ENCODE measurements around the gene OR2A5. TPM values are rescaled to one million over a fixed set of nuclear protein-coding genes. Genes with fewer than 3 reads are reported as not detected.
"Not testable (repeated sequence)": the region's sequence is repeated elsewhere in the genome, so short reads cannot be mapped to it uniquely, and the experiment has no call there.

The OR2A5 gene
- total and polyA plus RNA-seq, 7 experiments from 2014 or later, result not detected

DNA sequence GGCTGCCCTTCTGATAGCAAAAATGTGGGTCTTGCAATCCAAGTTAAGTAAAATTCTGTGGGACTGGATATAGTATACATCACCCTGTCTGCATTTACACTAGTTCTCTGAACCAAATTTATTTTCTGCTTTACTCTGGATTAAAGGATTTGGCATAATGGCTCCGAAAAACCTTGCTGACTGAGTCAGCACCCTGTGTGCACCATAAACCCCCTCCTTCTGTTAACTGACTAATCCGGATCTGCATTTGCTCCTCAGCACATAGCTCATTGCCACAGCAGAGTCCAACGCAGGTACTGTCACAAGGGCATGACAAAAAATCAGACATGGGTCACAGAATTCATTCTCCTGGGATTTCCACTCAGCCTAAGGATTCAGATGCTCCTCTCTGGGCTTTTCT lies 1.3 kb downstream of the OR2A5 start:
- peaks cover 10 to 32% (median 20%) of the 10 kb centered on the region in 5 donors for H3K27me3 Mint-ChIP-seq
- intact Hi-C loops (cut with micrococcal nuclease), result no loop called here

GRCh38 chr7:144050884-144051283 lies 2.1 kb downstream of the OR2A5 start:
- DNase-seq; H3K27ac Mint-ChIP-seq; H3K9me3 ChIP-seq (ENCODE audit: control insufficient read depth in 2 of 3, low read length in 3 of 3); H3K9me3 Mint-ChIP-seq; H3K27me3 ChIP-seq (ENCODE audit: control insufficient read depth in 2 of 2, insufficient read depth in 2 of 2, low read length in 2 of 2); H3K4me3 Mint-ChIP-seq; H3K27ac ChIP-seq (ENCODE audit: low read depth, low read length); CTCF ChIA-PET; intact Hi-C loops (cut with micrococcal nuclease); H3K36me3 ChIP-seq (ENCODE audit: control insufficient read depth in 2 of 3, insufficient read depth in 3 of 3, low read length in 3 of 3); H3K4me1 Mint-ChIP-seq; POLR2A ChIA-PET; H3K4me1 ChIP-seq (ENCODE audit: control insufficient read depth in 2 of 2, insufficient read depth in 2 of 2, low read length in 2 of 2); H3K4me3 ChIP-seq (ENCODE audit: low read length); ATAC-seq; H3K36me3 Mint-ChIP-seq: not testable (repeated sequence)
- H3K27me3 Mint-ChIP-seq, result peaks cover 7 to 36% (median 23%) of the 10 kb centered on the region in 5 donors

More for the DNA sequence above, 1.3 kb downstream of the OR2A5 start:
- POLR2A ChIA-PET, result no interaction called here
- Histone ChIP-seq H3K27ac (ENCODE audit: low read depth, low read length) (no peak overlapping the region), H3K4me1 (ENCODE audit: control insufficient read depth in 2 of 2, insufficient read depth in 2 of 2, low read length in 2 of 2) (no peaks in the 10 kb centered on the region), H3K9me3 (ENCODE audit: control insufficient read depth in 2 of 3, low read length in 3 of 3) (no peaks in the 10 kb centered on the region), H3K4me3 (ENCODE audit: low read length) (no peak overlapping the region), H3K36me3 (ENCODE audit: control insufficient read depth in 2 of 3, insufficient read depth in 3 of 3, low read length in 3 of 3) (no peaks in the 10 kb centered on the region), H3K27me3 (ENCODE audit: control insufficient read depth in 2 of 2, insufficient read depth in 2 of 2, low read length in 2 of 2) (no peaks in the 10 kb centered on the region)
- CTCF ChIA-PET, result no interaction called here
- H3K4me1 Mint-ChIP-seq, result peaks cover 0 to 1% (median 0%) of the 10 kb centered on the region in 7 donors
- DNase-seq, result no peak
- H3K4me3 Mint-ChIP-seq, result no peak overlapping the region
- no peak for ATAC-seq
- H3K9me3 Mint-ChIP-seq, result peaks cover 0 to 1% (median 0%) of the 10 kb centered on the region in 11 donors
- no peaks in the 10 kb centered on the region for H3K36me3 Mint-ChIP-seq
- no peak overlapping the region for H3K27ac Mint-ChIP-seq

- Histone ChIP-seq H3K9me3 (ENCODE audit: control insufficient read depth in 2 of 3, low read length in 3 of 3) (no peaks in the 10 kb centered on the region), H3K4me1 (ENCODE audit: control insufficient read depth in 2 of 2, insufficient read depth in 2 of 2, low read length in 2 of 2) (no peaks in the 10 kb centered on the region), H3K4me3 (ENCODE audit: low read length) (no peak overlapping the region), H3K36me3 (ENCODE audit: control insufficient read depth in 2 of 3, insufficient read depth in 3 of 3, low read length in 3 of 3) (no peaks in the 10 kb centered on the region), H3K27ac (ENCODE audit: low read depth, low read length) (no peak overlapping the region), H3K27me3 (ENCODE audit: control insufficient read depth in 2 of 2, insufficient read depth in 2 of 2, low read length in 2 of 2) (no peaks in the 10 kb centered on the region)
- peaks cover 0 to 7% (median 3%) of the 10 kb centered on the region in 5 donors for H3K36me3 Mint-ChIP-seq
- no peak overlapping the region for H3K27ac Mint-ChIP-seq
- H3K27me3 Mint-ChIP-seq, result peaks cover 3 to 16% (median 15%) of the 10 kb centered on the region in 5 donors
- intact Hi-C loops (cut with micrococcal nuclease), result no loop called here
- POLR2A ChIA-PET, result no interaction called here
- CTCF ChIA-PET, result no interaction called here
- no peaks in the 10 kb centered on the region for H3K4me1 Mint-ChIP-seq
- no peak for ATAC-seq
- H3K4me3 Mint-ChIP-seq, result no peak overlapping the region
- no peak for DNase-seq
- H3K9me3 Mint-ChIP-seq, result peaks cover 0 to 32% (median 7%) of the 10 kb centered on the region in 11 donors
Observed at GRCh38 chr7:144057954-144058353, 9.2 kb downstream of the OR2A5 start.

DNA sequence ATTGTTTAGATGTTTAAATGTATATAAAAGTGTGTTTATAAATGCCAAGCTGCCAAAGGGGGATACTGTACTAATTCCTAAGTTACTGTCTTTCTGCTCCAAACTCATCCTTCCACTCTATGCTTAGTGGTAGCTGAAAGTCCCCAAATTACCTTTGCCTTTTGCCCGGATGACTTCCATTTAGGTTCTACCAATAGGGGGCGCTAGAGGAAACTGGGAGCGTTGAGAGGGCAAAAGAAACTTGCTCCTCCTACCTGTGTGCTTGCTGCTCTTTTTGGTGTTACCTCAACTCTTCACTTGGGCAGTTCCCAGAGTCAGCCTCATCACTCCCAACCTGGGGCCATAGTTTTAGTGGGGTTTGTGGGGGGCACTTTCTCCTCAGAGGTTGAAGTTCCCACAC lies 15.0 kb downstream of the OR2A5 start:
- intact Hi-C loops (cut with micrococcal nuclease), result loop anchor here in 1 of 2 donors (2.0 kb wide), 1 partner anchor 63 kb away; no protein-coding TSS in a partner anchor
- no peaks in the 10 kb centered on the region for H3K36me3 ChIP-seq (ENCODE audit: control insufficient read depth in 2 of 3, insufficient read depth in 3 of 3, low read length in 3 of 3)
- Mint-ChIP-seq H3K27ac (no peak overlapping the region), H3K27me3 (peaks cover 8 to 40% (median 25%) of the 10 kb centered on the region in 5 donors), H3K4me3 (no peak overlapping the region), H3K9me3 (peaks cover 0 to 27% (median 7%) of the 10 kb centered on the region in 11 donors), H3K4me1 (no peaks in the 10 kb centered on the region), H3K36me3 (peaks cover 0 to 7% (median 3%) of the 10 kb centered on the region in 5 donors)
- DNase-seq (no peak), ATAC-seq (no peak)
- ChIA-PET POLR2A (no interaction called here), CTCF (interaction anchor here (0.6 kb wide), 1 partner anchor 15 kb away, joined by 4 read pairs; the partner anchor contains the start of gene OR2A5)
- no peak overlapping the region for H3K4me3 ChIP-seq (ENCODE audit: low read length)
- no peaks in the 10 kb centered on the region for H3K4me1 ChIP-seq (ENCODE audit: control insufficient read depth in 2 of 2, insufficient read depth in 2 of 2, low read length in 2 of 2)
- no peaks in the 10 kb centered on the region for H3K9me3 ChIP-seq (ENCODE audit: control insufficient read depth in 2 of 3, low read length in 3 of 3)
- H3K27me3 ChIP-seq (ENCODE audit: control insufficient read depth in 2 of 2, insufficient read depth in 2 of 2, low read length in 2 of 2), result no peaks in the 10 kb centered on the region
- no peak overlapping the region for H3K27ac ChIP-seq (ENCODE audit: low read depth, low read length)

- H3K27ac ChIP-seq (ENCODE audit: low read depth, low read length), result no peak within 1 kb of the TSS
- H3K36me3 Mint-ChIP-seq, result no peaks in the 10 kb centered on the region
- H3K27me3 ChIP-seq (ENCODE audit: control insufficient read depth in 2 of 2, insufficient read depth in 2 of 2, low read length in 2 of 2), result no peaks in the 10 kb centered on the region
- no peaks in the 10 kb centered on the region for H3K4me1 ChIP-seq (ENCODE audit: control insufficient read depth in 2 of 2, insufficient read depth in 2 of 2, low read length in 2 of 2)
- H3K27me3 Mint-ChIP-seq, result peaks cover 7 to 28% (median 7%) of the 10 kb centered on the region in 5 donors
- DNase-seq (no peak), ATAC-seq (no peak)
- H3K4me3 ChIP-seq (ENCODE audit: low read length), result no peak within 1 kb of the TSS
- H3K36me3 ChIP-seq (ENCODE audit: control insufficient read depth in 2 of 3, insufficient read depth in 3 of 3, low read length in 3 of 3), result no peaks in the 10 kb centered on the region
- peaks cover 0 to 2% (median 0%) of the 10 kb centered on the region in 11 donors for H3K9me3 Mint-ChIP-seq
- no peak within 1 kb of the TSS for H3K4me3 Mint-ChIP-seq
- no peaks in the 10 kb centered on the region for H3K9me3 ChIP-seq (ENCODE audit: control insufficient read depth in 2 of 3, low read length in 3 of 3)
- CTCF ChIA-PET, result interaction anchor here (1.1 kb wide), 1 partner anchor 59 kb away, joined by 3 read pairs; no protein-coding TSS in a partner anchor
- no peaks in the 10 kb centered on the region for H3K4me1 Mint-ChIP-seq
- no peak within 1 kb of the TSS for H3K27ac Mint-ChIP-seq
- intact Hi-C loops (cut with micrococcal nuclease), result no loop called here
- POLR2A ChIA-PET, result no interaction called here
Observed at GRCh38 chr7:144069511-144069910, 20.8 kb downstream of the OR2A5 start, which contains the start of gene OR2A25. OR2A25 (plus strand) TSS chr7:144069811; CDS start chr7:144074220, 4,409 bp downstream.

GRCh38 chr7:144069953-144070352 lies 21.2 kb downstream of the OR2A5 start:
- intact Hi-C loops (cut with micrococcal nuclease), result no loop called here
- DNase-seq (no peak), ATAC-seq (no peak)
- Histone ChIP-seq H3K4me1 (ENCODE audit: control insufficient read depth in 2 of 2, insufficient read depth in 2 of 2, low read length in 2 of 2) (no peaks in the 10 kb centered on the region), H3K27ac (ENCODE audit: low read depth, low read length) (no peak overlapping the region), H3K36me3 (ENCODE audit: control insufficient read depth in 2 of 3, insufficient read depth in 3 of 3, low read length in 3 of 3) (no peaks in the 10 kb centered on the region), H3K9me3 (ENCODE audit: control insufficient read depth in 2 of 3, low read length in 3 of 3) (no peaks in the 10 kb centered on the region), H3K4me3 (ENCODE audit: low read length) (no peak overlapping the region), H3K27me3 (ENCODE audit: control insufficient read depth in 2 of 2, insufficient read depth in 2 of 2, low read length in 2 of 2) (no peaks in the 10 kb centered on the region)
- Mint-ChIP-seq H3K9me3 (peaks cover 0 to 2% (median 0%) of the 10 kb centered on the region in 11 donors), H3K4me1 (no peaks in the 10 kb centered on the region), H3K27me3 (peaks cover 6 to 28% (median 9%) of the 10 kb centered on the region in 5 donors), H3K27ac (no peak overlapping the region), H3K36me3 (no peaks in the 10 kb centered on the region), H3K4me3 (no peak overlapping the region)
- CTCF ChIA-PET, result no interaction called here
- POLR2A ChIA-PET, result no interaction called here

DNA sequence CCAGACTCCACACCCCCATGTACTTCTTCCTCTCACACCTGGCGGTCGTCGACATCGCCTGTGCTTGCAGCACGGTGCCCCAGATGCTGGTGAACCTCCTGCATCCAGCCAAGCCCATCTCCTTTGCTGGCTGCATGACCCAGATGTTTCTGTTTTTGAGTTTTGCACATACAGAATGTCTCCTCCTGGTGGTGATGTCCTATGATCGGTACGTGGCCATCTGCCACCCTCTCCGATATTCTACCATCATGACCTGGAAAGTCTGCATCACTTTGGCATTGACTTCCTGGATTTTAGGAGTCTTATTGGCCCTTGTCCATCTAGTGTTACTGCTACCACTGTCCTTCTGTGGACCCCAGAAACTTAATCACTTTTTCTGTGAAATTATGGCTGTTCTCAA lies 25.6 kb downstream of the OR2A5 start:
- H3K4me1 Mint-ChIP-seq, result no peaks in the 10 kb centered on the region
- Histone ChIP-seq H3K27ac (ENCODE audit: low read depth, low read length) (no peak overlapping the region), H3K4me1 (ENCODE audit: control insufficient read depth in 2 of 2, insufficient read depth in 2 of 2, low read length in 2 of 2) (no peaks in the 10 kb centered on the region), H3K4me3 (ENCODE audit: low read length) (no peak overlapping the region), H3K9me3 (ENCODE audit: control insufficient read depth in 2 of 3, low read length in 3 of 3) (no peaks in the 10 kb centered on the region), H3K36me3 (ENCODE audit: control insufficient read depth in 2 of 3, insufficient read depth in 3 of 3, low read length in 3 of 3) (no peaks in the 10 kb centered on the region), H3K27me3 (ENCODE audit: control insufficient read depth in 2 of 2, insufficient read depth in 2 of 2, low read length in 2 of 2) (no peaks in the 10 kb centered on the region)
- CTCF ChIA-PET, result no interaction called here
- H3K4me3 Mint-ChIP-seq, result no peak overlapping the region
- DNase-seq (no peak), ATAC-seq (no peak)
- intact Hi-C loops (cut with micrococcal nuclease), result no loop called here
- peaks cover 0 to 4% (median 0%) of the 10 kb centered on the region in 11 donors for H3K9me3 Mint-ChIP-seq
- H3K36me3 Mint-ChIP-seq, result no peaks in the 10 kb centered on the region
- H3K27ac Mint-ChIP-seq, result peak overlapping the region in 1 of 9 donors; percentile 39
- POLR2A ChIA-PET, result no interaction called here
- peaks cover 0 to 17% (median 5%) of the 10 kb centered on the region in 5 donors for H3K27me3 Mint-ChIP-seq

Data from naive thymus-derived CD4-positive, alpha-beta T cell (primary cell).